IMR-90 (cell line): ENCODE measurements around the gene AUTS2. TPM values are rescaled to one million over a fixed set of nuclear protein-coding genes. Genes with fewer than 3 reads are reported as not detected.

Source experiments
- ATAC-seq: fragments of 200-7000 bp; cut with Tn5 transposase; 2 replicates; pipeline ENCODE4 v1.9.1; 2020; ENCODE audit warnings: low read depth, mild to moderate bottlenecking, moderate library complexity
- BruUV-seq: library from RNA; stranded (reverse); fragments of 400-500 nt; replicated peaks from 2 replicates; lab custom pipeline; 2021; lab: Mats Ljungman, UMichigan
- CTCF ChIA-PET: fragments of 300-600 bp; formaldehyde crosslinking; extraction: SDS; loops from one replicate; lab custom pipeline; 2021; ENCODE audit warnings: antibody characterized with exemption; lab: Yijun Ruan, JAX
- POLR2A ChIA-PET: fragments of 300-600 bp; sonication (Branson Sonifier 250); formaldehyde crosslinking; loops from one replicate; lab custom pipeline; 2022; ENCODE audit warnings: antibody characterized with exemption; ENCODE audit not compliant: unreplicated experiment; lab: Charles Lee
- DNase-seq: peaks from one replicate; pipeline ENCODE4 v3.0.0; 2013
- H2AFZ ChIP-seq: replicated peaks from 2 replicates; pipeline ENCODE3; 2013; ENCODE audit warnings: low read length, mild to moderate bottlenecking; ENCODE audit not compliant: poor library complexity
- H2AK5ac ChIP-seq: 2 replicates; pipeline ENCODE4 v1.6.1; 2013; ENCODE audit warnings: low read depth, low read length, inconsistent platforms
- H2AK9ac ChIP-seq: replicated peaks from 2 replicates; pipeline ENCODE3; 2013; ENCODE audit warnings: mild to moderate bottlenecking, low read depth, low read length, moderate library complexity; ENCODE audit not compliant: poor library complexity
- H2BK120ac ChIP-seq: 2 replicates; pipeline ENCODE4 v1.6.1; 2013; ENCODE audit warnings: low read depth, low read length, inconsistent platforms
- H2BK15ac ChIP-seq: 3 replicates; pipeline ENCODE4 v1.6.1; 2013; ENCODE audit warnings: low read depth, low read length, inconsistent platforms
- H2BK20ac ChIP-seq: 2 replicates; pipeline ENCODE4 v1.6.1; 2013; ENCODE audit warnings: low read depth, mild to moderate bottlenecking, inconsistent platforms, low read length, moderate library complexity
- H2BK5ac ChIP-seq: 2 replicates; pipeline ENCODE4 v1.6.1; 2013; ENCODE audit warnings: mild to moderate bottlenecking, low read depth, low read length, inconsistent platforms; ENCODE audit not compliant: poor library complexity, severe bottlenecking
- H3K14ac ChIP-seq: replicated peaks from 2 replicates; pipeline ENCODE4 v1.6.1; 2013; ENCODE audit warnings: low read depth, low read length, inconsistent platforms
- H3K18ac ChIP-seq: 2 replicates; pipeline ENCODE4 v1.6.1; 2013; ENCODE audit warnings: low read depth, low read length, control low read depth
- H3K23ac ChIP-seq: 2 replicates; pipeline ENCODE4 v1.6.1; 2013; ENCODE audit warnings: low read depth, low read length, inconsistent platforms
- H3K27ac ChIP-seq: 2 replicates; pipeline ENCODE4 v1.5.1; 2013; ENCODE audit warnings: mild to moderate bottlenecking, control low read depth, low read length; ENCODE audit not compliant: insufficient read depth
- H3K27me3 ChIP-seq: 2 replicates; pipeline ENCODE4 v1.6.1; 2013; ENCODE audit warnings: low read length; ENCODE audit not compliant: control insufficient read depth, insufficient read depth
- H3K36me3 ChIP-seq: 2 replicates; pipeline ENCODE4 v1.6.1; 2013; ENCODE audit warnings: low read length, mixed read lengths; ENCODE audit not compliant: control insufficient read depth, insufficient read depth
- H3K4ac ChIP-seq: 2 replicates; pipeline ENCODE4 v1.6.1; 2013; ENCODE audit warnings: low read depth, low read length, inconsistent platforms
- H3K4me1 ChIP-seq: 2 replicates; pipeline ENCODE4 v1.6.1; 2013; ENCODE audit warnings: low read length, mixed read lengths; ENCODE audit not compliant: control insufficient read depth, insufficient read depth
- H3K4me2 ChIP-seq: 2 replicates; pipeline ENCODE4 v1.6.1; 2013; ENCODE audit warnings: low read depth, mild to moderate bottlenecking, control low read depth, low read length, moderate library complexity
- H3K4me3 ChIP-seq: 2 replicates; pipeline ENCODE4 v1.5.1; 2013; ENCODE audit warnings: low read depth, mild to moderate bottlenecking, control low read depth, low read length, moderate library complexity; ENCODE audit not compliant: insufficient read depth
- H3K56ac ChIP-seq: 2 replicates; pipeline ENCODE4 v1.6.1; 2013; ENCODE audit warnings: low read length, inconsistent platforms; ENCODE audit not compliant: insufficient read depth; ENCODE audit errors: extremely low read depth
- H3K79me1 ChIP-seq, 2 experiments: 2 replicates each; pipeline ENCODE4 v1.6.1; 2013; ENCODE audit warnings: low read length in 2 of 2, inconsistent platforms in 1 of 2, low read depth in 1 of 2
- H3K9ac ChIP-seq: 2 replicates; pipeline ENCODE4 v1.6.1; 2013; ENCODE audit warnings: low read depth, low read length, control low read depth
- H3K9me1 ChIP-seq: 2 replicates; pipeline ENCODE4 v1.6.1; 2013; ENCODE audit warnings: low read length, inconsistent platforms; ENCODE audit not compliant: insufficient read depth
- H3K9me3 ChIP-seq: 2 replicates; pipeline ENCODE4 v1.6.1; 2013; ENCODE audit warnings: low read length; ENCODE audit not compliant: control insufficient read depth, insufficient read depth
- H4K20me1 ChIP-seq: 2 replicates; pipeline ENCODE4 v1.6.1; 2013; ENCODE audit warnings: low read length, inconsistent platforms; ENCODE audit not compliant: insufficient read depth
- H4K5ac ChIP-seq: 2 replicates; pipeline ENCODE4 v1.6.1; 2013; ENCODE audit warnings: mild to moderate bottlenecking, low read depth, low read length, control low read depth
- H4K8ac ChIP-seq, 2 experiments: 2 replicates each; pipeline ENCODE4 v1.6.1; 2013; ENCODE audit warnings: low read depth in 2 of 2, low read length in 2 of 2, control low read depth in 1 of 2, inconsistent platforms in 1 of 2
- H4K91ac ChIP-seq: 2 replicates; pipeline ENCODE4 v1.6.1; 2013; ENCODE audit warnings: low read depth, low read length, inconsistent platforms; ENCODE audit not compliant: insufficient read depth
- ELK1 ChIP-seq: fragments of 150-350 bp; IDR thresholded peaks from 2 replicates; pipeline ENCODE4 v1.6.1; 2016; ENCODE audit warnings: low read depth, mild to moderate bottlenecking, low read length, moderate library complexity, borderline replicate concordance
- MAFK ChIP-seq: IDR thresholded peaks from 2 replicates; pipeline ENCODE4 v1.6.1; 2012; ENCODE audit warnings: low read depth, low read length, improper control_type of control experiment
- WGBS, 2 experiments: methylation state at CpG; one replicate each; pipeline versions ENCODE4 v1.1.5 to v1.1.7; 2013; ENCODE audit warnings: missing lambda C conversion rate in 2 of 2; ENCODE audit not compliant: insufficient read length in 1 of 2; ENCODE audit errors: extremely low coverage in 2 of 2; 5-methylcytosine and 5-hydroxymethylcytosine counted together
- dilution Hi-C: fragments of 300-500 bp; cut with HindIII; formaldehyde crosslinking; loops from one replicate; pipeline ENCODE4 v1.14.3; 2018; ENCODE audit warnings: low sequenced_read_pairs; ENCODE audit not compliant: unreplicated experiment
- in situ Hi-C: fragments of 300-500 bp; cut with MboI; formaldehyde crosslinking; loops from 3 replicates; pipeline ENCODE4 v1.14.3; 2019; ENCODE audit warnings: low sequenced_read_pairs, inconsistent platforms, mixed read lengths
- intact Hi-C: fragments of 100-400 bp; cut with micrococcal nuclease; formaldehyde crosslinking; loops from 2 replicates; pipeline ENCODE4 v1.10.0; 2022
- polyA plus RNA-seq, 3 experiments: library from polyadenylated mRNA; depleted of rRNA; stranded (reverse); fragments of >200 nt; gene quantifications; 2 replicates each; pipeline ENCODE4 v1.2.3, GENCODE V29; 2012; ENCODE audit warnings: low replicate concordance in 1 of 3
- total RNA-seq: library from RNA; depleted of rRNA; stranded (reverse); fragments of >200 nt; gene quantifications from 2 replicates; pipeline ENCODE4 v1.2.3, GENCODE V29; 2012

Gene AUTS2
- total and polyA plus RNA-seq, 2 of the 4 experiments (the other 2 are of a cell fraction), result 0.90 to 3.0 TPM

- no peak overlapping the region for H3K27ac ChIP-seq
- H4K5ac ChIP-seq, result no peak overlapping the region
- no peaks in the 10 kb centered on the region for H3K79me1 ChIP-seq
- H2AK5ac ChIP-seq, result no peak overlapping the region
- ATAC-seq (no peak), DNase-seq (no peak)
- no peak overlapping the region for H3K23ac ChIP-seq
- 95% methylated on average over 7 of the region's 11 CpGs; no CpG with 5 or more reads in 1 of the 2 experiments for WGBS, 2 experiments
- H3K14ac ChIP-seq, result no peak overlapping the region
- no peak overlapping the region for H2AK9ac ChIP-seq
- H3K4me1 ChIP-seq, result no peaks in the 10 kb centered on the region
- H3K9me3 ChIP-seq, result no peaks in the 10 kb centered on the region
- H2AFZ ChIP-seq, result no peak overlapping the region
- POLR2A ChIA-PET, result no interaction called here
- no peak overlapping the region for H4K8ac ChIP-seq
- no peaks in the 10 kb centered on the region for H3K27me3 ChIP-seq
- H3K56ac ChIP-seq, result no peak overlapping the region
- no peaks in the 10 kb centered on the region for H3K9me1 ChIP-seq
- no peak overlapping the region for H2BK120ac ChIP-seq
- in situ Hi-C loops, result no loop called here
- no peak overlapping the region for H4K91ac ChIP-seq
- H2BK5ac ChIP-seq, result no peak overlapping the region
- no peak overlapping the region for H3K9ac ChIP-seq
- H4K20me1 ChIP-seq, result no peaks in the 10 kb centered on the region
- H3K4me2 ChIP-seq, result no peak overlapping the region
- H3K4me3 ChIP-seq, result no peak overlapping the region
- H3K36me3 ChIP-seq, result peaks cover 14% of the 10 kb centered on the region
- CTCF ChIA-PET, result interaction anchor here (1.0 kb wide), 1 partner anchor 11 kb away, joined by 4 read pairs; no protein-coding TSS in a partner anchor
- intact Hi-C loops, result no loop called here
- no TSS peak for BruUV-seq
- H2BK20ac ChIP-seq, result no peak overlapping the region
- no peak for TF ChIP-seq ELK1
- TF ChIP-seq MAFK, result no peak
- no peak overlapping the region for H3K4ac ChIP-seq
- no peak overlapping the region for H3K18ac ChIP-seq
- dilution Hi-C loops, result no loop called here
- H2BK15ac ChIP-seq, result no peak overlapping the region
Observed at GRCh38 chr7:70781922-70782311, 1183.6 kb downstream of the AUTS2 start.
